Left forelimb (tissue), 1 donor: ENCODE results near the gene IFITM5.
"Not testable (repeated sequence)": the region's sequence is repeated elsewhere in the genome, so short reads cannot be mapped to it uniquely, and the experiment has no call there.

ENCODE experiments used
- DNase-seq: peaks from one replicate; pipeline ENCODE4 v3.0.0-alpha.2; 2018; ENCODE audit warnings: low spot score

The IFITM5 gene

DNA sequence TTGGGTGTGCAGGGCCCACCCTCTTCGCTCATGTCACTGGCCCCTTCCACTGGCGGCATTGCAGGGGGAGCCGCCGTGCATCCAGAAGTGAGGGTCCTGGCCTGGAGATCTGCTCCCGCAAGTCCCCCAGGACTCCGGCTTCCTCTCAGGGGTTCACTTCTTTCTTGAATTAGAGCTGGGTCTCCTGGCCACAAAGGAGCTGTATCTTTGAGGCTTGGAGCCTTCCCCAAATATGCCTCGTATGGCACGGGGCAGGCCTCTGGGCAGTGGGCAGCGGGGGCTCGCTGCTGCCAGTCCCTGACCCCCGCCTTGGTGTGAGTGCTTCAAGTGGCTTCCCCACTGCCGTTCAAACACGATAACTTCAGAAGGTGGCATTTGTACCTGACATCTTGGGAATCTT lies 28.7 kb upstream of the IFITM5 start:
- peak; percentile 45 for DNase-seq

DNA sequence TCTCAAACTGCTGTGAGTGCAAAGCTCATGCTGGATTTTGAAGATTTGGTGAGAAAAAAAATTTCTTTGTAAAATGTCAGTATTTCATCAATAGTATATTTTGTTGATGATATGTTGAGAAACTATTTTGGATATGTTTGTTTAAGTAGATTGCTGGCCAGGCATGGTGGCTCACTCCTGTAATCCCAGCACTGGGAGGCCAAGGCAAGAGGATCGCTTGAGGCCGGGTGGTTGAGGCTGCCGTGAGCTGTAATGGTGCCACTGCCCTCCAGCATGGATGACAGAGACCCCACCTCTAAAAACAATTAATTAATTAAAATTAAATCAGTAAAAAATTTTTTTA lies 28.2 kb upstream of the IFITM5 start:
- DNase-seq: no peak

DNA sequence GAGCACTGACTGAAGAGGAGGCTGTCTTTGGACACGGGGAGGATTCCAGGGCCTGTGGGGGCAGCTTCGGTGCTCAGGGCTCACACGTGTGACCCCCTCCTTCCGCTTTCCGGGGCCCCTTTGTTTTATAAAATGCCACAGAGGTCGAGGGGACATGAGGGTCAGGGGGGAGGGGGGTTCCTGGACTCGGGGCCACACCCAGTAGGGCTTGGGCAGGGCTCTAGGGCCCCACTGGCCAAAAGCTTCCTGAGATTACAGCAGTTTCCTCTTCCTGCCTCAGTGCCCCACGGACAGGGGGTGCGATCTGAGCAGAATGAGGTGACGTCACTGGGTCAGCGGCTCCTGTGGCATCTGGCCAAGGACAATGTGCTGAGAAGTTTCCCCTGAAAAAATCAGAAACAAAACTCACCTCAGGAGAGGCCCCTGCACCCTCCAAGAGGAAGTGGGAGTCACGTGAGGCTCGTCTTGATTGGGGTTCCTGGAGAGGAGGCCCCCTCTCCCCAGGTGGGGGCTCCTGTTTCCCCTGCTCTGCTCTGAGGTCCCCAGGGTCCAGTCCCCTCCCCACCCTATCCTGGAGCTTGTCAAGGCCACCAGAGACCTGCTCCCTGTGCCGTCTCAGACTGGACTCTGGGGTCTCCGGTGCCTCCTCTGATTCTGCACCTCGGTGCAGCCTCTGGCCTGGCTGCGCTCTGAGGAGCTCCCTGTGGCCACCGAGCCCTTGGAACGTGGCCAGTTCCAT lies 27.7 kb upstream of the IFITM5 start:
- peak; percentile 69 for DNase-seq

DNA sequence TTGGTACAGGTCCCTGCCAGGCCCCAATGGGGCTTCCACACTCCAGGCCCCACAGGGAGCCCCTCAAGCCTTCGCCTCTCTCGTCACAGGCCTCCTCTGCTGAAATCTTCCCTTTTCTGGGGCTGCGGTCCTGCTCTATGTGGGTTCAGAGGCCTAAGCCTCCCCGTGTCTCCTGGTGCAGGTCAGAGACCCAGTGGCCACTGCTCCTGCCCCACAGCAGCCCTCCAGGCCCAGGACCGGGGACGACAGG lies 27.2 kb upstream of the IFITM5 start:
- DNase-seq: peak; percentile 64

DNA sequence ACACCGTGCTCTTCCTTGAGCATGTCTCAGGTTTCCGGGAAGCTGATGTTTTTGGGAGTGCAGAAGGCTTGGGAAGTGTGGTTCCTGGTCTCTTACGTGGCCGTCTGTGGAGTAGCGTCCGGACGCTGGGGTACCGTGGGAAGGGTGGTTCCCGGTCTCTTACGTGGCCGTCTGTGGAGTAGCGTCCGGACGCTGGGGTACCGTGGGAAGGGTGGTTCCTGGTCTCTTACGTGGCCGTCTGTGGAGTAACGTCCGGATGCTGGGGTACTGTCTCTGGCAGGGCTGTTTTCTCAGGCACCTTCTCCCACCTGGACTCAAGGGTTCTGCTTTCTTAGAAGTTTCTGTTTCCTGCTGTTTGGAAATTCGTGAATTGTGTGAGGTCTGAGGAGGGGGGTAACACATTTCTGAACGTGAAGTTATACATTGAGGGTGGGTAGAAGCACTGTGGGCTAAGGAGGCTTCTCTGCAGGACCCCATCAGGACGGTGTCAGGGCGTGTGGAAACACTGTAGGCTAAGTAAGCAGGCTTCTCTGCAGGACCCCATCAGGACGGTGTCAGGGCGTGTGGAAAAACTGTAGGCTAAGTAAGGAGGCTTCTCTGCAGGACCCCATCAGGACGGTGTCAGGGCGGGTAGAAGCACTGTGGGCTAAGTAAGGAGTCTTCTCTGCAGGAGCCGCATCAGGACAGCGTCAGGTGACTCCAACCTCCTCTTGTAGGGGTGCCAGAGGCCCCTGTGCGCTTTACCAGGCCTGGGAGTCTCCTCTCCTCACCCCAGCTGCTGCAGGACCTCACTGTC lies 26.7 kb upstream of the IFITM5 start:
- peak; percentile 50 for DNase-seq

DNA sequence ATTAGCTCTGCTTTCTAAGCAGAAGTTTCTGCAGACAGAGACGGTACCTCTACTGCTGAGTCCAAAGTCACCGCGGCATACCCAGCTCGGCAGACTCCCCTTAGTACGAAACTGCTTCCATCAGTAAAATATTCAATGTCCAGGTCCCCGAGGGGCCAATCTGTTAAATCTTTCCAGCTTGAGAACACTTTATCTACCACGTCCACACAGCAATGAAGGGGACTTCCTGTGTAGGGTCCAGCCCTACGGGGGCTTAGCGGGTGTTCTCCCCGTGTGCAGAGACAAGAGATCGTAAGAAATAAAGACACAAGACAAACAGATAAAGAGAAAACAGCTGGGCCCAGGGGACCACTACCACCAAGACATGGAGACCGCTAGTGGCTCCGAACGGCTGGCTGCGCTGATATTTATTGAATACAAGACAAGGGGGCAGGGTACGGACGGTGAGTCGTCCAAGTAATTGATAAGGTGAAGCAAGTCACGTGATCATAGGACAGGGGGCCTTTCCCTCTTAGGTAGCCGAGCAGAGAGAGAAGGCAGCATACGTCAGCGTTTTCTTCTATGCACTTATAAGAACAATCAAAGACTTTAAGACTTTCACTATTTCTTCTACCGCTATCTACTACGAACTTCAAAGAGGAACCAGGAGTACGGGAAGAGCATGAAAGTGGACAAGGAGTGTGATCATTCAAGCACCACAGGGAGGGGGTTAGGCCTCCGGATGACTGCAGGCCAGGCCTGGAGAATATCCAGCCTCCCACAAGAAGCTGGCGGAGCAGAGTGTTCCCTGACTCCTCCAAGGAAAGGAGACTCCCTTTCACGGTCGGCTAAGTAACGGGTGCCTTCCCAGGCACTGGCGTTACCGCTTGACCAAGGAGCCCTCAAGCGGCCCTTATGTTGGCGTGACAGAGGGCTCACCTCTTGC lies 25.5 kb upstream of the IFITM5 start:
- peak; percentile 62 for DNase-seq

DNA sequence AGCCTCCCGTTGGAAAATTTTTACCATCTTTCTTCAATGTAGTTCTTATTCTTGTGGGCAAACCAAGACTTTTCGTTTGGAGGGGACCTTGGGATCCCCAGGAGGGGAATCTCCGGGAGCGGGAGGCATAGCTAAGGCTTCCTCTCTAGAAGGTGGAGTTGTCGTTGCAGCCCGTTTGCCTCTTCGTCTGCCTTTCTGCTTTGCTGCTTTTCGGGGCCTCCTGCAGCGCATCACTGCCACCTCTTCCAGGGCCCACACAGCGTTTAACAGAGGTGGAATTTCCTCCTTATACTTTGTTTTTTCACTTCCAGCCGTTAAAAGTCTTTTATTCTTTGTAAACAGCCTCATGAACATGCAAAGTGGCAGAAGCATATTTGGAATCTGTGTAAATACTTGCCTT lies 24.8 kb upstream of the IFITM5 start:
- DNase-seq: no peak

DNA sequence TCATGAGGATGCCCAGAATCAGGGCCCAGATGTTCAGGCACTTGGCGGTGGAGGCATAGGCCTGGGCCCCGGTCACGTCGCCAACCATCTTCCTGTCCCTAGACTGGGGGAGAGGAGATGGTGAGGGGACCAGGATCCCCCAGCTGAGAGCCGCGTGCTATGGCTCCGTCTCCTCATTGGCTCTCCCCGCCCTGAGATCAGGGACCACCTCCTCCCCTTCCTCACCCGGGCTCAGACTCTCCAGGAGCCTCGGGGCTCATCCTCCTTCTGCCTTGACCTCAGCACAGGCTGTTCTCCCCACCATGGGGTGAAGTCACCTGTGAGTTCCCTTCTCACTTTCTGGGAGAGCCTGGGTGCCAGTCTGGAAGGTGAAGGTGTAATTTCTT lies 20.6 kb upstream of the IFITM5 start:
- DNase-seq: not testable (repeated sequence)

DNA sequence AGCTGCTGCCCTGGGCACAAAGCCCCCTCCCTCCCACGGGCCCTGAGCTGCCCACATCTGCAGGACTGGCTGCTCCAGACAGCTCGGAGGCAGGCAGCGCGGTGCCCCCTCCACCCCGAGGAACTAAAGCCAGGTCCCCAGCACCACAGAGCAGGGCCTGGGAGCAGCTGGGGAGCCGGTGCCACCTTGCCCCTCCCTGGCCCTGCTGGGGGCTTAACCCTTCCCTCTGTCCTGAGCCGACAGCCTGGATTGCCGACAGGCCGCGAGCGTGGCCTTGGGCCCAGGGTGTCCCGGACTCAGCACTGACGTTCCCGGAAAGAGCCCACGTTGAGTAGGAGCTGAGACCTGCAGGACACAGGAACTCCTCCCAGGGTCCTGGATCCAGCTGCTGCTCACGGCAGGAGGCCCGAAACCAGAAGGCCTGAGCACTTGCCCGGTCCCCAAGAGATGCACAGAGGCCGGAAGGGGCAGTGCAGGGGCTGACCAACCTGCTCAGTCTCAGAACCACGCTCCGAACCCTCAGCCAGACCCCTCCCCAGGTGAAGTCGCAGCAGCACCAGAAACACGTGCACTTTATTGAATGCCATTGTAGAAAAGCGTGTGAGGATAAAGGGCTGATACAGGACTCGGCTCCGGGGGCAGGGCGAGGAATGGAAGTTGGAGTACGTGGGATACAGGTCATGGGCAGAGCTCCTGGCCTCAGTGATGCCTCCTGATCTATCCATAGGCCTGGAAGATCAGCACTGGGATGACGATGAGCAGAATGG lies 20.0 kb upstream of the IFITM5 start:
- peak; percentile 64 for DNase-seq

DNA sequence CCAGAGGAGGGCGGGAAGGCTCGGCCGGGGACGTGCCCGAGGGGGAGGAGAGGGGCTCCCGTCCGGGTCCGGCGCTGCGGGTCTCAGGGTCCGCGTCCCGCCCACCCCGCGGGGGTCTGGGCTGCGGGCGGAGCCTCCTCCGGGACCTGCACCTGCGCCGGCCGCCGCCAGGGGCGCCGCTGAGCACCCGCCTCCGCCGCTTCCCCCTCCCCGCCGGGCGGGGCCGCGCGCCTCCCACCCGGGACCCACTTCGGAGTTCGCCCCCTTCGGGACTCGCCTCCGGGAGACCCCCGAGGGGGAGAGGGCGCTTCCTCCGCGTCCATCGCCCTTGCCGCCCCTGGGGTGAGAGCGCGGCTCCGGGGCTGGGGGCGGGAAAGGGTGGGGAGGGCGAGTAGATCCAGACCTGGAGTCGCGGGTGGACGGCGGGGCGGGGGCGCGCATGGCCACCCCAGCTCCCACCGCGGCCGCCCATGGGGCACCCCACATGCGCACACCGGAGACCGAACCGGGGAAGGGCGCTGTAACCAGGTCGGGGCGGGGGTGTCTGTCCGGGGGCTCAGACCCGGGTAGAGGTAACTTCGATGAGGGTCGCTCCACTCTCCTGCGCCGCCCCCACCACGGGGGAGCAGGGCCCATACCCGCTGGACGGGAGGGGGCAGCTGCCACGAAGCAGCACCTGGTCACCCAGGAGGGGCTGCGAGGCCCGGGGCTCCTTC lies 19.2 kb upstream of the IFITM5 start:
- DNase-seq: not testable (repeated sequence)

DNA sequence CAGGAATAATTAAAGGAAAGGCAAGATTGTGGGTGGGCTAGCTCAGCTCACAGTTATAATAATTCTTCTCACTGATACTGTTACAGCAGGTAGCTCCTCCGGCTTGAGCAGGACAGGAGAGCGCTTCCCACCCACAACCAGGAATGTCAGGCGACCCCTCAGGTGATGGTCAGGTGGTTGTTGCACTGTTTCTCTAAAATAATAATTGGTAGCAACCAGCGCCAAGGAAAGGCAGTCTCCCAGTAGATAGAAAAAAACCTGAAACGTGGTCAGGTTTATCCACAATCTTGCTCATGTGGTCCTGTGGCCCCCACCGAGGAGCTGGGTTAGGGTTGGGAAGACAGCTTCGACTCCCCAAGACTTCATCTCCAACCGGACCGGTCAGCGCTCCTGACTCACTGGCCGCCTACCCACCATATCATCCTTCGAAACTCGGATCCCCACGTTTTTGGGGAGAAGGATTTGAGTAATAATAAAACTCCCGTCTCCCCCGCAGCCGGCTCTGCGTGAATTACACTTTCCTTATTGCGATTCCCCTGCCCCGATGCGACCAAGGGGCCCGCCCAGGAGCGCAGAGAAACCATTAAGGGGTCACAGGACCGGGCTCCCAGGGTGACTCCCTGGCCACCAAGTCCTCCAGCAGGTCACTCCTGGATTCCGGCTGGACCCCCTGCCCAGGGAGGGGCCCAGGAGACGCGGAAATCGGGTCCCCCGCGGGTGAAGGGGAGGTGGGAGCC lies 18.5 kb upstream of the IFITM5 start:
- DNase-seq: peak; percentile 31

DNA sequence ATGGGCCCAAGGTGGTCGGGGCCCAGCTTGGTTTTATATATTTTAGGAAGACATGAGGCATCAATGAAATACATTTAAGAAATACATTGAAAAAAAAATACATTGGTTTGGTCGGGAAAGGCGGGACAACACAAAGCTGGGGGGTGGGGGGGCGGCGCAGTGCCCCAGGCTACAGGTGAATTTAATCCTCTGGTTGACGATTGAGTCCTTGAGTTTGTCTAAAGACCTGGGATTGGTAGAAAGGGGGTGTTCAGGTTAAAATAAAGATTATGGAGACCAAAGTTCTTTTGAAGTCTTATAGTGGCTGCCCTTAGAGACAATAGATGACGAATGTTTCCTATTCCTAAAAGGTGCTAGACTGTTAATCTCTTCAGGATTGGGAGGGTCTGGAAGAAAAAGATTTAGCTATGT lies 17.6 kb upstream of the IFITM5 start:
- no peak for DNase-seq

DNA sequence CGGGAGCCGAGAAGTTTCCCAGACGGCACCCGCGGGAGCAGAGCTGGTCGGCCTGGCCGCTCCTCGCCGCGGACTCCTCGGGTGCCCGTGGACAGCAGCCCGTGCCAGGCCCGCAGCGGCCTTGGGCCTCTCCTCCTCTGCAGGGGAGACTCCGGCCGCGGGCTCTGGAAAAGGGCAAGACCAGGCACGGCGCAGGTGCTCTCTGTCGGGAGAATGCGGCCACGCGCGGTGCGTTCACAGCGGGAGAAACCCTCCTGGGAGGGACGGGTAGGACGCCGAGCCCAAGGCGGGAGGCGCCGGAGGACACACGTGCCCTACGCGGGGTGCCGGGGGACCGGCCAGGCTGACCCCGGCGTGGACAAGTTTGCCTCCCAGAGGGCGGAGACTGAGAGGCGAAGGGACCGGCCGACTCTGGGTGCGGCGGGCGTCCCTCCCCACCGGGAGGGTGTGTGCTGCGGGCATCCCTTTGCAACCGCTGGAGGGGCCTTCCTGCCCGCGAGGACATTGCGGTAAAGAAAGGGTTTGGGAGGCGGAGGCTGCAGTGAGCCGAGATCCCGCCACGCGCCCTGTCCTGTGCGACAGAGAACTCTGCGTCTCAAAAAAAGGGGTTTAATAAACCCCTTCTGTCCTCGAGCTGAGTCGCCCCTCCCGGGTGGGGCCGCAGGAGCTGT lies 16.8 kb upstream of the IFITM5 start:
- peak; percentile 70 for DNase-seq

DNA sequence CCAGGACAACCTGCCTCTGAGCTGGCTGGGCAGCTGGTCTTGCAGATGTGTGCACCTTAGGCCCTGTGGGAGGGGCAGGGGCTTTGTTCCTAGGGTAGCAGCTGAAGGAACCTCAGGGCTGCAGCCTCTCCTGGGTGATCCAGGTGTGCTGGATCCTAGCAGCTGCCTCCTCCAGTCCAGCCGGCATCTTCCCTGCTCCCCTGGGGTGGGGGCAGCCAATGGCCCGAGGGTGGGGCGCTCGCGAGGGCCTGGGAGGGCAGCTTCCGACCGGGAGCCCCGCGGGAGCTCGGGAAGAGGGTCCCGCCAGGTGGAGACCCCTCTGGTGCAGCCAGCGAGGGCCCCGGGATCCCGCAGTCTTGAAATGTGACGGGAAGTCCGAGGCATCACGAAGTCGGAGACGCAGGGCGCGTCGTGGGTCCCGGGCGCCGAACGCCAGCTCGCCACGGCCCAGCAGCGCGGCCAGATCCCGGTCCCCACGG lies 16.2 kb upstream of the IFITM5 start:
- DNase-seq: no peak

DNA sequence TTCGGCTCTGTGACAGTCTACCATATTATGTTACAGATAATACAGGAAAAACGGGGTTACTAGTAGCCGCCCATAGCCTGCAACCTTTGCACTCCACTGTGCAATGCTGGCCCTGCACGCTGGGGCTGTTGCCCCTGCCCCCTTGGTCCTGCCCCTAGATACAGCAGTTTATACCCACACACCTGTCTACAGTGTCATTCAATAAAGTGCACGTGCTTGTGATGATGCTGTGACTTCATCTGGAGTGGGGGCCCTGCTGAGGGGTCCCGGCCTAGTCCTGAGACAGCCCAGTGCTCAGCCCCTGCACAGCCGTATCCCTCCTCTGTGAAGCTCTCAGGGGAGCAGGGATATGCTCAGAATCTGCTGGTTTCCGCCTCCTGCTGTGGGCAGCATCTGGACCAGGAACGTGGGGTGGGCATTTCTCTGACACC lies 15.7 kb upstream of the IFITM5 start:
- no peak for DNase-seq

DNA sequence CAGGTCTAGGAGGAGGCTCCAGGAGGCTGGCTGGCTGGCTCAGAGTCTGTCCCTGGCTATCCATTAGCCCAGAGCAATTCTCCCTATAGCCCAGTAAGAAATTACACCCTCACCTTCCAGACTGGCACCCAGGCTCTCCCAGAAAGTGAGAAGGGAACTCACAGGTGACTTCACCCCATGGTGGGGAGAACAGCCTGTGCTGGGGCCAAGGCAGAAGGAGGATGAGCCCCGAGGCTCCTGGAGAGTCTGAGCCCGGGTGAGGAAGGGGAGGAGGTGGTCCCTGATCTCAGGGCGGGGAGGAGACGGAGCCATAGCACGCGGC lies 15.2 kb upstream of the IFITM5 start:
- DNase-seq: not testable (repeated sequence)

DNA sequence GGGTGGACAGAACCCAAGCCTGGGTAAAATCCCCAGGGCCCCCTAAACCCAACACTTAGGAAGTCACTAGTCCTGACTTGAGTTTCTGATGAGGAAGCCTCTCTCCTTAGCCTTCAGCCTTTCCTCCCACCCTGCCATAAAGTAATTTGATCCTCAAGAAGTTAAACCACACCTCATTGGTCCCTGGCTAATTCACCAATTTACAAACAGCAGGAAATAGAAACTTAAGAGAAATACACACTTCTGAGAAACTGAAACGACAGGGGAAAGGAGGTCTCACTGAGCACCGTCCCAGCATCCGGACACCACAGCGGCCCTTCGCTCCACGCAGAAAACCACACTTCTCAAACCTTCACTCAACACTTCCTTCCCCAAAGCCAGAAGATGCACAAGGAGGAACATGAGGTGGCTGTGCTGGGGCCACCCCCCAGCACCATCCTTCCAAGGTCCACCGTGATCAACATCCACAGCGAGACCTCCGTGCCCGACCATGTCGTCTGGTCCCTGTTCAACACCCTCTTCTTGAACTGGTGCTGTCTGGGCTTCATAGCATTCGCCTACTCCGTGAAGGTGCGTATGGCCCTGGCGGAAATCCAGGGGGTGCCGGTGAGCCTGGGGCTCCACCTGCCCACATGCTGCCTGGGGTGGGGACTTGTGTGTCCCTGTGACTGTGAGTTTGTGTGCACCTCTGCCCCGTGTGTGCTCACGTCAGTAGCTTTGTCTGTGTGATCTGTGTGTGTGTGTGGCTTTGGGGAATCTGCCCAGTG lies 14.6 kb upstream of the IFITM5 start, which contains the start of gene IFITM1:
IFITM1 (plus strand) TSS at position 254 of the 767 bp plus-strand sequence; CDS start at position 385, 131 bp downstream.
- no peak for DNase-seq

DNA sequence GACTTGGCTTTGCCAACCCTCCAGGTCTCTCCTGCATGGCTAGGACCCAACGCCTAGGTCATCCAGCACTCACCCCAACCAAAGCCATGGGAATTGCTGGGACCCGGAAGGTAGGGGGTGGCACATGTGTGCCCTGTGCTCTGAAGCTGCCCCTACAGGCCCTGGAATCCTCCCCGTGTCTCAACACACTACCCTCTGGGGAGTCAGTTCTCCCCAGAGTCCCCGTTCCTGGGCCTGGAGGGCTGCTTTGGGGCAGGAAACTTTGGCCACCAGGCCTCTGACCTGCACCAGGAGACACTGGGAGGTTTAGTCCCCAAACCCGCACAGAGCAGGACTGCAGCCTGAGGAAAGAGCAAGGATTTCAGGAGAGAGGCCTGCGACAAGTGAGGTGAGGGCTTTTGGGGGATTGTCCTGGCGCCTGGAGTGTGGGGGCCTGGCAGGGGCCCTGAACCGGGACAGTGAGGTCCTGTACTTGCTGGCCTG lies 14.0 kb upstream of the IFITM5 start:
- DNase-seq: no peak
